Measurements from ENCODE around the gene CDC14A.

DNA sequence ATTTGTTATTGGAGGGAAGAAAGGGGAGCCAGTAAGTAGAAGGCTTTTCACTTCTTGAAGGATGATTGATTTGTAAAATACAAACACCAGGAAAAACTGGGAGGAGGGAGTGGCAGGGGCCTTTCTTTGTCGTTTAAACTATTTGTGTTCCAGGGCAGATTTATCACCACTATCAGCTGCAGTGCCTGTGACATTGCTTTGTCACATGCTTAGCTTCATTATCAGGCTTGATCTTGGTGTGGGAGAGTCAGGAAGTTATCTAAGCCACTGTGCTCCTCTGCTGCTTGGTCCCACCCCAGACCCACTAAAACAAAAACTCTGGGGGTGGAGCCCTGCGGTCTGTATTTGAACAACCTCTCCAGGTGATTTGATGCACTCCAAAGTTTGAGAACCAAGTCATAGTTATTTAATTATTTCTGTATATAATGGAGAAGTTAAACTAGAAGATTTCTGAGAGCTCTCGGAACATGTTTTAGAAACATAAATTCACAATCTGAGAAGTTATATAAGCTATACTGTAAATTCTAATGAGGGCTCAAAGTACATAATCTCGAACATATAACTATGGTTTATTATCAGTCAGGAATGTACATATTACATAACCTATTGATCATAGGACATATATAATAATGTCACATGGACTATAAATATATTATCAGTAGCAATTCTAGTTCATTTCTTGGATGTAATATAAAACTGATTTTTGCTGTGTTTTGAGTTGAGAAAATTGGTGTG lies 87.9 kb downstream of the CDC14A start:
- TF ChIP-seq CTCF (IDR thresholded peaks at IDR 0.05) (no peak), POLR2A (IDR thresholded peaks at IDR 0.05) (no peak)

Data from body of pancreas (tissue), 4 donors.